DND-41 (cell line): Measurements from ENCODE around the gene TRIM59.

Source experiments
- ATAC-seq: fragments of 200-7000 bp; cut with Tn5 transposase; 3 replicates; pipeline ENCODE4 v1.9.1; 2021; ENCODE audit warnings: low read depth; ENCODE audit not compliant: insufficient read depth
- DNase-seq: peaks from one replicate; pipeline ENCODE4 v3.0.0-alpha.2; 2020
- H2AFZ ChIP-seq: 2 replicates; pipeline ENCODE4 v1.6.0; 2012; ENCODE audit warnings: low read depth, low read length
- H3K27ac ChIP-seq: 2 replicates; pipeline ENCODE4 v1.5.1; 2012; ENCODE audit warnings: low read length, inconsistent platforms
- H3K27me3 ChIP-seq: fragments of 200-600 bp; sonication (generic); 2 replicates; pipeline ENCODE4 v1.6.0; 2012; ENCODE audit warnings: low read length, mild to moderate bottlenecking, inconsistent platforms; ENCODE audit not compliant: insufficient read depth, poor library complexity
- H3K36me3 ChIP-seq: 2 replicates; pipeline ENCODE4 v1.5.1; 2012; ENCODE audit warnings: low read length, inconsistent platforms; ENCODE audit not compliant: insufficient read depth
- H3K4me1 ChIP-seq: 2 replicates; pipeline ENCODE4 v1.5.1; 2012; ENCODE audit warnings: mild to moderate bottlenecking, low read length; ENCODE audit not compliant: insufficient read depth
- H3K4me2 ChIP-seq: 2 replicates; pipeline ENCODE4 v1.6.0; 2012; ENCODE audit warnings: mild to moderate bottlenecking, moderate library complexity, low read length, inconsistent platforms; ENCODE audit not compliant: insufficient read depth
- H3K4me3 ChIP-seq, 2 experiments: fragments of 200-600 bp in 1 of 2; shearing (Covaris generic) in 1 of 2; 2 replicates each; pipeline ENCODE4 v1.5.1; 2012 to 2016; ENCODE audit warnings: inconsistent platforms in 2 of 2, low read length in 2 of 2, mild to moderate bottlenecking in 2 of 2, low read depth in 1 of 2, moderate library complexity in 1 of 2
- H3K79me2 ChIP-seq: 2 replicates; pipeline ENCODE4 v1.6.0; 2012; ENCODE audit warnings: low read length, inconsistent platforms; ENCODE audit not compliant: insufficient read depth
- H3K9ac ChIP-seq: 2 replicates; pipeline ENCODE4 v1.6.0; 2012; ENCODE audit warnings: low read depth, mild to moderate bottlenecking, inconsistent platforms, low read length, moderate library complexity
- H3K9me3 ChIP-seq: 2 replicates; pipeline ENCODE4 v1.5.1; 2012; ENCODE audit warnings: low read length, moderate library complexity, mild to moderate bottlenecking, inconsistent platforms; ENCODE audit not compliant: insufficient read depth, severe bottlenecking
- H4K20me1 ChIP-seq: 2 replicates; pipeline ENCODE4 v1.6.0; 2012; ENCODE audit warnings: low read length; ENCODE audit not compliant: insufficient read depth
- EZH2 ChIP-seq: IDR thresholded peaks from 3 replicates; pipeline ENCODE4 v1.6.1; 2012; ENCODE audit warnings: borderline replicate concordance, low read depth, mild to moderate bottlenecking, moderate library complexity, low read length, inconsistent platforms; ENCODE audit not compliant: severe bottlenecking
- TF ChIP-seq, protein P1 (sequence below): IDR thresholded peaks from 2 replicates; pipeline ENCODE4 v1.5.1; 2012; ENCODE audit warnings: borderline replicate concordance, low read length, moderate library complexity, mild to moderate bottlenecking; ENCODE audit not compliant: poor library complexity, severe bottlenecking; ENCODE audit errors: extremely low read depth

TRIM59 gene

DNA sequence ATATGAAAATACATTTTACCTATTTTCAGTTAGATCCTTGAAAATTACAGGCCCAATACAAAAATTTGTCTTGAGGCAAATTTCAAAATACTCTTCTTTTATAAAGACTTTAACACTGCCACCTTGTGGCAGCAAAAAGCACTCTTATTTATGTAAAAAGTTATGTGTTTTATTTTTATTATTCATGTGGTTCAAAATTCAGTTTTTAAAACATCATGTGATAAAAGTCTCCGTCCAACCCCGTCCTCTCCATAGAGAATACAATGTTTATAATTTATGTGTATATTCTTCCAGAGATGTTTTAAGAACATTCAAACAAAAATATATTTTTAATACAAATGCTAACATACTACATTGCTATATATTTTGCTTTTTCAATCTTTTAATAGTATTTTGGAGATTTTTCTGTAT, 36.9 kb upstream of the TRIM59 start:
- H3K4me1 ChIP-seq: no peaks in the 10 kb centered on the region
- H3K27me3 ChIP-seq: no peaks in the 10 kb centered on the region
- no peak overlapping the region for H3K4me3 ChIP-seq
- no peaks in the 10 kb centered on the region for H3K36me3 ChIP-seq
- H2AFZ ChIP-seq: no peak overlapping the region
- TF ChIP-seq, protein P1, sequence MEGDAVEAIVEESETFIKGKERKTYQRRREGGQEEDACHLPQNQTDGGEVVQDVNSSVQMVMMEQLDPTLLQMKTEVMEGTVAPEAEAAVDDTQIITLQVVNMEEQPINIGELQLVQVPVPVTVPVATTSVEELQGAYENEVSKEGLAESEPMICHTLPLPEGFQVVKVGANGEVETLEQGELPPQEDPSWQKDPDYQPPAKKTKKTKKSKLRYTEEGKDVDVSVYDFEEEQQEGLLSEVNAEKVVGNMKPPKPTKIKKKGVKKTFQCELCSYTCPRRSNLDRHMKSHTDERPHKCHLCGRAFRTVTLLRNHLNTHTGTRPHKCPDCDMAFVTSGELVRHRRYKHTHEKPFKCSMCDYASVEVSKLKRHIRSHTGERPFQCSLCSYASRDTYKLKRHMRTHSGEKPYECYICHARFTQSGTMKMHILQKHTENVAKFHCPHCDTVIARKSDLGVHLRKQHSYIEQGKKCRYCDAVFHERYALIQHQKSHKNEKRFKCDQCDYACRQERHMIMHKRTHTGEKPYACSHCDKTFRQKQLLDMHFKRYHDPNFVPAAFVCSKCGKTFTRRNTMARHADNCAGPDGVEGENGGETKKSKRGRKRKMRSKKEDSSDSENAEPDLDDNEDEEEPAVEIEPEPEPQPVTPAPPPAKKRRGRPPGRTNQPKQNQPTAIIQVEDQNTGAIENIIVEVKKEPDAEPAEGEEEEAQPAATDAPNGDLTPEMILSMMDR: peak; percentile 69
- TF ChIP-seq EZH2: no peak
- no peak overlapping the region for H3K4me2 ChIP-seq
- H3K79me2 ChIP-seq: no peaks in the 10 kb centered on the region
- ATAC-seq (peak; percentile 31; the same call in 1 of the 3 replicates), DNase-seq (no peak)
- no peak overlapping the region for H3K9ac ChIP-seq
- H4K20me1 ChIP-seq: no peaks in the 10 kb centered on the region
- H3K9me3 ChIP-seq: no peaks in the 10 kb centered on the region
- no peak overlapping the region for H3K27ac ChIP-seq

DNA sequence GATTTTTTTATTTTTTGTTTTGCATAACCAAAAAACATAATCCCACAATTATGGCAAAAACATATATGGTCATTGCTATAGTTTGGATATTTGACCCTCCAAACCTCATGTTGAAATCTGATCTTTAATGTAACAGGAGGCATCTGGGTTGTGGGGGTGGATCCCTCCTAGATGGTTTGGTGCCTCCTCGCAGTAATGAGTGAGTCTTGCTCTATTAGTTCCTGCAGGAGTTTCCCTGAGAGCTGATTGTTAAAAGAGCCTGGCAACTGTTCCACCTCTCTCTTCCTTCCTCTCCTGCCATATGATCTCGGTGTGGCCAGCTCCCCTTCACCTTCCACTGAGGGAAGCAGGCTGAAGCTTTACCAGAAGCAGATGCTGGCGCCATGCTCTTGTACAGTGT, 33.2 kb upstream of the TRIM59 start:
- Histone ChIP-seq H3K4me1 (no peaks in the 10 kb centered on the region), H3K79me2 (no peaks in the 10 kb centered on the region), H3K9me3 (no peaks in the 10 kb centered on the region), H3K27me3 (no peaks in the 10 kb centered on the region), H2AFZ (no peak overlapping the region), H3K36me3 (no peaks in the 10 kb centered on the region), H3K4me3 (no peak overlapping the region), H3K27ac (no peak overlapping the region), H3K4me2 (no peak overlapping the region), H3K9ac (no peak overlapping the region), H4K20me1 (no peaks in the 10 kb centered on the region)
- DNase-seq (no peak), ATAC-seq (no peak)
- TF ChIP-seq EZH2: no peak

DNA sequence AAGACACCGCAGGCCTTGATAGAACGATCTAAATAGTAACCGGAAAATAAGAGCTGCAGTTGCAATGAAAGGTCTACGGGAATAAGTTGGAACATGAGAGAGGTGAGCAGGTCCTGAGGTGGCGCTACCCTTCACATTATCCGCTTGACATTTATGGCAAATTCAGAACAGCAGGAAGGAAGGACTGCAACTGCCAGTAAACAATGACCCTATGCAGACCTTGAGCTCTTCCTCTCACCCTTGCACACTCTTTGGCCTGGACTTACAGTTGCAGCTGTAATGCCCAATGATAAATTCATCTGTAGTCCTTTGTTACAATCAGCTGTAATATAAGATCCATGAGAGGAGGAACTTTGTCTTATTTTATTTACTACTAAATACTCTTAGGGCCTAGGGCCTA, 32.3 kb upstream of the TRIM59 start:
- Histone ChIP-seq H3K27me3 (no peaks in the 10 kb centered on the region), H3K79me2 (no peaks in the 10 kb centered on the region), H3K27ac (no peak overlapping the region), H2AFZ (no peak overlapping the region), H3K4me1 (no peaks in the 10 kb centered on the region), H3K9ac (no peak overlapping the region), H3K9me3 (no peaks in the 10 kb centered on the region), H3K4me2 (no peak overlapping the region), H3K36me3 (no peaks in the 10 kb centered on the region), H4K20me1 (no peaks in the 10 kb centered on the region), H3K4me3 (no peak overlapping the region)
- TF ChIP-seq EZH2: no peak
- TF ChIP-seq, protein P1: no peak
- DNase-seq (no peak), ATAC-seq (no peak)

DNA sequence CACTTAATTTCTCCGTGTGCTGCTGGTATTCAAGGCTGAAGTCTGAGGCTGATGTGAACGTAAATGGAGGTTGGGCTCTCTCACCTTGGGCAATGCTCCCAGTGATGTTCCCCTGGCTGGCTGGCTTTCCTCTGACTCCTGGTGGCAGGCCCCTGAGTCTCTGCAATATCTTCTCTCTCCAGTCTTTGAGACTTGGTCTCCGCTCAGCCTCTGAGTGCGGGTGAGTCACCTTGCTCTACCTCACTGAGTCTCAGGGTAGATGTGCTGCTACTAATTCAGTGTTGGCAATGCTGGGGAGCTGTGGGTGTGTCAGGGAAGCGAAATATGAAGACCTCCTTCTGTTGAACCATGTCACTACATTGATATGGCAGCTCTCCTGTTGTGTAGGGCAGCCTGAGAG, 31.3 kb upstream of the TRIM59 start:
- H3K4me1 ChIP-seq: no peaks in the 10 kb centered on the region
- H3K36me3 ChIP-seq: no peaks in the 10 kb centered on the region
- DNase-seq: no peak
- no peak overlapping the region for H3K9ac ChIP-seq
- no peaks in the 10 kb centered on the region for H3K79me2 ChIP-seq
- H3K4me3 ChIP-seq: no peak overlapping the region
- no peaks in the 10 kb centered on the region for H4K20me1 ChIP-seq
- no peaks in the 10 kb centered on the region for H3K9me3 ChIP-seq
- no peak overlapping the region for H2AFZ ChIP-seq
- no peak overlapping the region for H3K4me2 ChIP-seq
- H3K27ac ChIP-seq: no peak overlapping the region
- no peak for ATAC-seq
- TF ChIP-seq, protein P1: no peak
- TF ChIP-seq EZH2: no peak
- no peaks in the 10 kb centered on the region for H3K27me3 ChIP-seq
